AG04450 (cell line): ENCODE data around the gene ACSL5. TPM values are rescaled to one million over a fixed set of nuclear protein-coding genes. Genes with fewer than 3 reads are reported as not detected.
"Not testable (repeated sequence)": the region's sequence is repeated elsewhere in the genome, so short reads cannot be mapped to it uniquely, and the experiment has no call there.

Experiments
- CTCF ChIA-PET: fragments of 300-600, 350-600 bp; formaldehyde crosslinking; extraction: SDS; loops from one replicate; lab custom pipeline; 2022; ENCODE audit warnings: antibody characterized with exemption, inconsistent platforms; lab: Charles Lee
- POLR2A ChIA-PET: fragments of 350-600 bp; formaldehyde crosslinking; extraction: SDS; loops from one replicate; lab custom pipeline; 2021; ENCODE audit warnings: antibody characterized with exemption, inconsistent platforms; lab: Yijun Ruan, JAX
- DNase-seq: peaks from one replicate; pipeline ENCODE4 v3.0.0-alpha.2; 2011; ENCODE audit warnings: low read depth, low spot score
- H3K27ac ChIP-seq: one replicate; pipeline ENCODE4 v1.5.1; 2012; ENCODE audit warnings: low read depth, low read length, control low read depth
- H3K27me3 ChIP-seq: one replicate; pipeline ENCODE4 v1.6.0; 2012; ENCODE audit warnings: low read length; ENCODE audit not compliant: control insufficient read depth, insufficient read depth
- H3K4me3 ChIP-seq: 2 replicates; pipeline ENCODE4 v1.5.1; 2011; ENCODE audit warnings: mild to moderate bottlenecking, low read depth, low read length, control low read depth
- H3K9me3 ChIP-seq: 2 replicates; pipeline ENCODE4 v1.5.1; 2012; ENCODE audit warnings: low read length; ENCODE audit not compliant: control insufficient read depth, insufficient read depth
- CTCF ChIP-seq: IDR thresholded peaks from 2 replicates; pipeline ENCODE4 v1.5.1; 2011; ENCODE audit warnings: low read depth, low read length, control low read depth, inconsistent platforms
- polyA plus RNA-seq: library from polyadenylated mRNA; depleted of rRNA; stranded (reverse); fragments of >200 nt; gene quantifications from 2 replicates; pipeline ENCODE4 v1.2.3, GENCODE V29; 2011

ACSL5 gene
- polyA plus RNA-seq, 1 experiment: 2.0 TPM

GRCh38 chr10:112395809-112396530, 22.1 kb downstream of the ACSL5 start:
- CTCF ChIA-PET: interaction anchor here (0.6 kb wide), 2 partner anchors 29 to 169 kb away, joined by 3 to 7 read pairs; no protein-coding TSS in a partner anchor
- POLR2A ChIA-PET: no interaction called here

GRCh38 chr10:112397592-112397991, 23.7 kb downstream of the ACSL5 start:
- ChIA-PET POLR2A (no interaction called here), CTCF (interaction anchor here (0.5 kb wide), 1 partner anchor 1056 kb away, joined by 10 read pairs; no protein-coding TSS in a partner anchor)
- Histone ChIP-seq H3K4me3 (no peak overlapping the region), H3K27ac (no peak overlapping the region), H3K9me3 (no peaks in the 10 kb centered on the region), H3K27me3 (peaks cover 2% of the 10 kb centered on the region)
- TF ChIP-seq CTCF: no peak
- DNase-seq: no peak

More at GRCh38 chr10:112395809-112396530, 22.1 kb downstream of the ACSL5 start:
- H3K9me3 ChIP-seq: no peaks in the 10 kb centered on the region
- peaks cover 2% of the 10 kb centered on the region for H3K27me3 ChIP-seq
- no peak for DNase-seq
- TF ChIP-seq CTCF: no peak
- H3K4me3 ChIP-seq: no peak overlapping the region
- H3K27ac ChIP-seq: no peak overlapping the region

DNA sequence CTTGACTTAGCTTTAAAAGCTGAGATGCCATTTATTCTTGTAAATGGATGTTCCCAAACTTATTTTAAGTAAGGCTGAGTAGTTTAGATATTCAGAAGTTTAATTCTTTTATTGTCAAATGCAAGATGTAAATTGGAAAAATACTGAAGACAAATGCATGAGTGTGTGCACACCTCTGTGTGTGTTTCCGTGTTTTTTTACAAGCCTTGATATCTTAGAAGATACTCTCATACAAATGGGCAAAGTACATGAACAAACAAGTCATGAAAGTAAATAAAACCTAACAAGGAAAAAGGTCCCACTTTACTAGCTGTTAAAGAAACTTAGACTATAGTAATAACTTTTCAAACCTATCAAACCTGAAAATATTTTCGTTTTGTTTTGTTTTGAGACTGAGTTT, 29.0 kb downstream of the ACSL5 start:
- TF ChIP-seq CTCF: no peak
- Histone ChIP-seq H3K27ac (no peak overlapping the region), H3K9me3 (no peaks in the 10 kb centered on the region), H3K27me3 (no peaks in the 10 kb centered on the region), H3K4me3 (no peak overlapping the region)
- ChIA-PET POLR2A (no interaction called here), CTCF (no interaction called here)
- no peak for DNase-seq

DNA sequence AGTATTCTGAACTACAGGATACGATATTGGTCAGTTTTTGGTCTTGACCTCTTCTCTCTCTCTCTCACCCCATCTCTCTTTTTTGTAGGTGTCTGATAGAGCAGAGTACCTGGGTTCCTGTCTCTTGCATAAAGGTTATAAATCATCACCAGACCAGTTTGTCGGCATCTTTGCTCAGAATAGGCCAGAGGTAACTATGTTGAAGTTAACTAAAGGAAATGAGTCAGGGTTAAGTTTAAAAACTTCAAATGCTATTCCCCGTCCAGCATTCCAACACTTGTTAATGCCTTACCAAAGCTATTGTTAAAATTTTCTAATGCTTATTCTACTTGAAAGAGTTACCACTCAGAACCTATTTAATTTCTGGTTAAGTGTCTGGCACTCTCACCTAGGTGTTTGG, 30.7 kb downstream of the ACSL5 start:
- DNase-seq: no peak
- ChIA-PET CTCF (no interaction called here), POLR2A (no interaction called here)
- Histone ChIP-seq H3K27ac (no peak overlapping the region), H3K27me3 (peaks cover under 1% of the 10 kb centered on the region), H3K9me3 (no peaks in the 10 kb centered on the region), H3K4me3 (no peak overlapping the region)
- TF ChIP-seq CTCF: no peak

DNA sequence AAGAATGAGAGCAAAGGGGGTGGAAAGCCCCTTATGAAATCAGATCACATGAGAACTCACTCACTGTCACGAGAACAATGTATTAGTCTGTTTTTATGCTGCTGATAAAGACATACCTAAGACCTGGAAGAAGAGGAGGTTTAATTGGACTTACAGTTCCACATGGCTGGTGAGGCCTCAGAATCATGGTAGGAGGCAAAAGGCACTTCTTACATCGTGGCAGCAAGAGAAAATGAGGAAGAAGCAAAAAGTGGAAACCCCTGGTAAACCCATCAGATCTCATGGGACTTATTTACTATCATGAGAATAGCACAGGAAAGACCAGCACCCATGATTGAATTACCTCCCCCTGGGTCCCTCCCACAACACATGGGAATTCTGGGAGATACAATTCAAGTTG, 32.9 kb downstream of the ACSL5 start:
- CTCF ChIA-PET, H3K27ac ChIP-seq, H3K4me3 ChIP-seq, H3K27me3 ChIP-seq, DNase-seq, POLR2A ChIA-PET, H3K9me3 ChIP-seq: not testable (repeated sequence)
